ENCODE results near the gene BST2. TPM values are rescaled to one million over a fixed set of nuclear protein-coding genes. Genes with fewer than 3 reads are reported as not detected.

Gene BST2
- total and polyA plus RNA-seq, 2 of the 8 experiments (the other 6 are each of a cell fraction or from before 2014, with no cell fraction given): 18.1 to 72.8 TPM

DNA sequence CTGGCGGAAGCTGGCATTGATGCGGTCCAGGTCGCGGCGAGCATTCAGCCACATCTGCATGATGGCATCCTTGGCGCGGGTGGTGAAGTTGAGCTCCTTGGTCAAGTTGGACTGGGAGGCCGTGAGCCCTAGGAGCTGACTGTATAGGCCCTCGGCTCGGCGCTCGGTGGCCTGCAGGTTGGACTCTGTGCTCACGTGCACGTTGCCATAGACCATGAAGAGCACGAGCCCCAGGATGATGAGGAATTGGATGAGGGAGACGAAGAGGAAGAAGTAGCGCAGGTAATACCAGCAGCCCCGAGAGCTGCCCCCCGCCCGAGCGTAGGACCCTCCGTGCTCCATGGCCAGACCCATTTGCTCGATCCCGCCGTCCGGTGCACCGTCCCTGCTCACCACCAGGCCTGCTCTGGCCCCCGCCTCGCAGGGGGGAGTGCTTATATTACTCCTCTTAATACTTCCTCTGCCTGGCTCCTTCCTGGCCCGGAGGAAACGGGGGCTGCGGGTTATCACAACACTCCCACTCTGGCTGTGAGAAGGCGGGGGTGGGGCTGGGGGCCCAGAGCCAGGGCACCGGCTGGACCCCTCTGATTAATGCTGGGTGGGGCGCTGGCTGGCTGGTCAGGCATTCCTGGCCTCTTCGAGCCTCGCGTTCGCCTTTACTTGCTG is 28.4 kb downstream of the BST2 start, which contains the start of gene PLVAP (continued):
- no peak for TF ChIP-seq CTBP2 (IDR thresholded peaks at IDR 0.05; ENCODE audit: borderline replicate concordance, insufficient read depth, insufficient read length, low read length)

Measured in H1 (cell line).